Endothelial cell of umbilical vein (primary cell): ENCODE results near the gene FTO. TPM values are rescaled to one million over a fixed set of nuclear protein-coding genes. Genes with fewer than 3 reads are reported as not detected.

Experiments
- BruUV-seq: library from RNA; stranded (reverse); fragments of 400-500 nt; replicated peaks from 2 replicates; lab custom pipeline; 2021; lab: Mats Ljungman, UMichigan
- CTCF ChIA-PET: fragments of 300-600, 350-600 bp; sonication (Branson Sonifier 250); formaldehyde crosslinking; loops from one replicate; lab custom pipeline; 2021; ENCODE audit warnings: antibody characterized with exemption, inconsistent platforms; lab: Charles Lee
- POLR2A ChIA-PET: fragments of 300-600, 350-600 bp; sonication (Branson Sonifier 250); formaldehyde crosslinking; loops from one replicate; lab custom pipeline; 2021; ENCODE audit warnings: antibody characterized with exemption, inconsistent platforms; lab: Charles Lee
- DNase-seq: peaks from one replicate; pipeline ENCODE4 v3.0.0-alpha.2; 2011; ENCODE audit warnings: low read depth, low spot score
- FAIRE-seq: peaks from 2 replicates; lab custom pipeline; 2011; peaks lifted over from hg19 to GRCh38; lab: Jason Lieb, UNC
- H2AFZ ChIP-seq: 2 replicates; pipeline ENCODE4 v1.6.0; 2012; ENCODE audit warnings: low read depth, low read length, control low read depth, inconsistent platforms
- H3K27ac ChIP-seq: 2 replicates; pipeline ENCODE4 v1.5.1; 2011; ENCODE audit warnings: low read depth, mild to moderate bottlenecking, control low read depth, low read length, moderate library complexity; ENCODE audit not compliant: insufficient read depth
- H3K27me3 ChIP-seq, 2 experiments: 2 replicates each; pipeline versions ENCODE4 v1.6.0 to v1.6.1; 2011; ENCODE audit warnings: low read length in 2 of 2, mixed read lengths in 1 of 2; ENCODE audit not compliant: control insufficient read depth in 2 of 2, insufficient read depth in 2 of 2
- H3K36me3 ChIP-seq, 2 experiments: 2 replicates in 1 of 2; 3 replicates in 1 of 2; pipeline ENCODE4 v1.5.1; 2011; ENCODE audit warnings: low read length in 2 of 2, mild to moderate bottlenecking in 1 of 2, moderate library complexity in 1 of 2; ENCODE audit not compliant: control insufficient read depth in 2 of 2, insufficient read depth in 2 of 2; ENCODE audit errors: extremely low read depth in 1 of 2
- H3K4me1 ChIP-seq: 3 replicates; pipeline ENCODE4 v1.5.1; 2011; ENCODE audit warnings: mild to moderate bottlenecking, low read length; ENCODE audit not compliant: control insufficient read depth, insufficient read depth; ENCODE audit errors: extremely low read depth
- H3K4me2 ChIP-seq: 2 replicates; pipeline ENCODE4 v1.6.1; 2011; ENCODE audit warnings: low read length, control low read depth, mixed read lengths; ENCODE audit not compliant: insufficient read depth
- H3K4me3 ChIP-seq, 3 experiments: fragments of 200-600 bp in 1 of 3; sonication (generic), shearing (Covaris generic) in 1 of 3; replicated peaks in 1 of 3; 2 replicates each; pipeline ENCODE4 v1.5.1; 2011 to 2016; ENCODE audit warnings: control low read depth in 3 of 3, low read length in 3 of 3, mild to moderate bottlenecking in 2 of 3, inconsistent platforms in 1 of 3, low read depth in 1 of 3, moderate library complexity in 1 of 3; ENCODE audit not compliant: insufficient read depth in 1 of 3
- H3K79me2 ChIP-seq: 2 replicates; pipeline ENCODE4 v1.6.0; 2012; ENCODE audit warnings: low read length, inconsistent platforms; ENCODE audit not compliant: control insufficient read depth, insufficient read depth
- H3K9ac ChIP-seq: replicated peaks from 2 replicates; pipeline ENCODE3; 2011; ENCODE audit warnings: low read length, control low read depth; ENCODE audit not compliant: insufficient read depth; ENCODE audit errors: extremely low read depth
- H3K9me1 ChIP-seq: replicated peaks from 3 replicates; pipeline ENCODE4 v1.6.0; 2011; ENCODE audit warnings: mild to moderate bottlenecking, low read length; ENCODE audit not compliant: control insufficient read depth, insufficient read depth; ENCODE audit errors: extremely low read depth
- H3K9me3 ChIP-seq: replicated peaks from 2 replicates; pipeline ENCODE4 v1.5.1; 2012; ENCODE audit warnings: low read length, inconsistent platforms; ENCODE audit not compliant: control insufficient read depth, insufficient read depth
- H4K20me1 ChIP-seq: replicated peaks from 2 replicates; pipeline ENCODE3; 2011; ENCODE audit warnings: mild to moderate bottlenecking, low read length; ENCODE audit not compliant: control insufficient read depth, insufficient read depth; ENCODE audit errors: extremely low read depth
- EZH2 ChIP-seq: IDR thresholded peaks from 2 replicates; pipeline ENCODE4 v1.6.1; 2012; ENCODE audit warnings: borderline replicate concordance, low read depth, mild to moderate bottlenecking, moderate library complexity, low read length, inconsistent platforms; ENCODE audit not compliant: severe bottlenecking
- FOS ChIP-seq: IDR thresholded peaks from 2 replicates; pipeline ENCODE4 v1.6.1; 2011; ENCODE audit warnings: mild to moderate bottlenecking, low read length, moderate library complexity, borderline replicate concordance; ENCODE audit not compliant: insufficient read depth
- GATA2 ChIP-seq: IDR thresholded peaks from 2 replicates; pipeline ENCODE4 v1.7.0; 2011; ENCODE audit warnings: low read depth, mild to moderate bottlenecking, moderate library complexity, mixed read lengths, low read length; ENCODE audit not compliant: insufficient read length, insufficient read depth
- JUN ChIP-seq: IDR thresholded peaks from 2 replicates; pipeline ENCODE4 v1.6.1; 2011; ENCODE audit warnings: borderline replicate concordance, low read depth; ENCODE audit not compliant: insufficient read length, insufficient read depth
- MYC ChIP-seq: IDR thresholded peaks from one replicate; pipeline ENCODE4 v1.6.1; 2011; ENCODE audit warnings: mild to moderate bottlenecking, low read depth, low read length
- POLR2A ChIP-seq: IDR thresholded peaks from 2 replicates; pipeline ENCODE4 v1.6.1; 2012; ENCODE audit warnings: low read depth, mild to moderate bottlenecking, control low read depth, low read length
- POLR2AphosphoS5 ChIP-seq: IDR thresholded peaks from 2 replicates; pipeline ENCODE4 v1.6.1; 2012; ENCODE audit warnings: low read depth, mild to moderate bottlenecking, control low read depth, low read length, moderate library complexity; ENCODE audit not compliant: insufficient read depth
- dilution Hi-C: fragments of 300-500 bp; cut with MboI; formaldehyde crosslinking; loops from one replicate; pipeline ENCODE4 v1.15.0; 2019; ENCODE audit warnings: low sequenced_read_pairs; ENCODE audit not compliant: extremely low pct_ligation_motif_present
- intact Hi-C: fragments of 100-400 bp; cut with micrococcal nuclease; formaldehyde crosslinking; loops from one replicate; pipeline ENCODE4 v1.10.0; 2022
- polyA plus RNA-seq, 4 experiments: library from polyadenylated mRNA; depleted of rRNA in 3 of 4; stranded (reverse) in 3 of 4; unstranded in 1 of 4; fragments of >200 nt; gene quantifications; 2 replicates each; pipeline versions ENCODE4 v1.2.1 to v1.2.3, GENCODE V29; 2011 to 2012; ENCODE audit warnings: missing spikeins in 1 of 4
- total RNA-seq: library from RNA; stranded (reverse); gene quantifications from 2 replicates; pipeline ENCODE4 v1.2.3, GENCODE V29; 2021
- TF ChIP-seq, protein P1 (sequence below): IDR thresholded peaks from 2 replicates; pipeline ENCODE4 v1.6.1; 2011; ENCODE audit not compliant: insufficient read depth, insufficient read length
- TF ChIP-seq, protein P2 (sequence below), 2 donors: IDR thresholded peaks; 1 replicate in 1 of 2; 2 replicates in 1 of 2; pipeline ENCODE4 v1.5.1; 2011; ENCODE audit warnings: low read length in 2 of 2, mild to moderate bottlenecking in 2 of 2, moderate library complexity in 2 of 2, control low read depth in 1 of 2, inconsistent platforms in 1 of 2, low read depth in 1 of 2; ENCODE audit not compliant: insufficient read depth in 1 of 2; ENCODE audit errors: extremely low read depth in 1 of 2

Gene FTO
- total and polyA plus RNA-seq, 2 donors (not counting 3 experiments of a cell fraction or from before 2014, with no cell fraction given), result 48.6 to 87.1 TPM

DNA sequence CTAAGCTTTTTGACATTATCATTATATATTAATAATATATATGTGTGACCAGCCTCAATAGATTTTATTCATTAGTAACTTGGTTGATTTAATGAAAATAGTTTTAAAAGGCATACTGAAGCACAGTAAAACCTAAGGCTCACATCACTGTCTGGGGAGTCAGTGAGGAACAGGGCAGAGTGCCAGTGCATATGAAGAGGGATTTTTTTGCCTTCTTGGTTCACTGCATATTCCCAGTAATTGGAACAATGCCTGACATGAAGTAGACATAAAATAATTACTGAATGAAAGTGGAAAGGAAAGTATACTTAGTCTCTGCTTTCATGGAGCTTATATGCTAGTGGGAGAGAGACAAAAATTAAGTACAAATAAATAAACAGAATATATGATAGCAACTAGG is 81.1 kb downstream of the FTO start:
- CTCF ChIA-PET, result interaction anchor here (0.7 to 1.8 kb wide), 6 partner anchors 8 to 1704 kb away, joined by 3 to 6 read pairs (median 5); no protein-coding TSS in a partner anchor
- Histone ChIP-seq H3K27ac (no peak overlapping the region), H3K9me1 (no peaks in the 10 kb centered on the region), H2AFZ (no peak overlapping the region), H3K4me3 (no peak overlapping the region), H3K9me3 (no peaks in the 10 kb centered on the region), H3K4me1 (peaks cover 4% of the 10 kb centered on the region), H3K4me2 (no peak overlapping the region), H3K36me3 (no peaks in the 10 kb centered on the region), H4K20me1 (no peaks in the 10 kb centered on the region), H3K79me2 (peaks cover 14% of the 10 kb centered on the region), H3K9ac (no peak overlapping the region), H3K27me3 (no peaks in the 10 kb centered on the region)
- POLR2A ChIA-PET, result no interaction called here
- BruUV-seq, result no TSS peak
- FAIRE-seq (no peak), DNase-seq (no peak)
- dilution Hi-C loops (no loop called here), intact Hi-C loops (no loop called here)
- TF ChIP-seq EZH2 (no peak), JUN (no peak), MYC (no peak)
- TF ChIP-seq, protein P1, sequence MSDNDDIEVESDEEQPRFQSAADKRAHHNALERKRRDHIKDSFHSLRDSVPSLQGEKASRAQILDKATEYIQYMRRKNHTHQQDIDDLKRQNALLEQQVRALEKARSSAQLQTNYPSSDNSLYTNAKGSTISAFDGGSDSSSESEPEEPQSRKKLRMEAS, result no peak

DNA sequence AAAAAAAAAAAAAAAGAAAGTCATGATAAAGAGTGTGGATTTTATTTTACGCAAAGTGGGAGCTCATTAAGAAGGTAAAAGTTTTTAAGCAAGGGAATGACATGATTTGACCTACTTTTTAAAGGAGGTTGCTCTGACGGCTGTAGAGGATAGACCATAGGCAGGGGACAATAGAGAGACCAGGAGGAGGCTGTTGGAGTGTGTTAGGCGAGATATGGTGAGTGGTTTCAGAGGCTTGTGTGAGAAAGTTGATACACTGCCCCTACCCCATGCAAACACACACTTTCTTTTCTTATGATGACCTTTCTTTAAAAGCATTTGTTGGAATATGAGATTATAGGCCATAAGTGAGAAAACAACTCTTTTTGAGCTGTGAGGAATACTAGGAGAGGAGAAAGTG is 82.0 kb downstream of the FTO start:
- Histone ChIP-seq H3K79me2 (peaks cover 12% of the 10 kb centered on the region), H3K9ac (no peak overlapping the region), H3K9me3 (no peaks in the 10 kb centered on the region), H3K4me1 (peaks cover 4% of the 10 kb centered on the region), H4K20me1 (no peaks in the 10 kb centered on the region), H3K36me3 (no peaks in the 10 kb centered on the region), H3K27ac (no peak overlapping the region), H3K9me1 (no peaks in the 10 kb centered on the region), H2AFZ (no peak overlapping the region), H3K4me2 (no peak overlapping the region), H3K27me3 (no peaks in the 10 kb centered on the region), H3K4me3 (no peak overlapping the region)
- TF ChIP-seq GATA2 (no peak), FOS (no peak), POLR2AphosphoS5 (no peak), JUN (no peak), MYC (no peak), POLR2A (no peak), EZH2 (no peak)
- TF ChIP-seq, protein P2, sequence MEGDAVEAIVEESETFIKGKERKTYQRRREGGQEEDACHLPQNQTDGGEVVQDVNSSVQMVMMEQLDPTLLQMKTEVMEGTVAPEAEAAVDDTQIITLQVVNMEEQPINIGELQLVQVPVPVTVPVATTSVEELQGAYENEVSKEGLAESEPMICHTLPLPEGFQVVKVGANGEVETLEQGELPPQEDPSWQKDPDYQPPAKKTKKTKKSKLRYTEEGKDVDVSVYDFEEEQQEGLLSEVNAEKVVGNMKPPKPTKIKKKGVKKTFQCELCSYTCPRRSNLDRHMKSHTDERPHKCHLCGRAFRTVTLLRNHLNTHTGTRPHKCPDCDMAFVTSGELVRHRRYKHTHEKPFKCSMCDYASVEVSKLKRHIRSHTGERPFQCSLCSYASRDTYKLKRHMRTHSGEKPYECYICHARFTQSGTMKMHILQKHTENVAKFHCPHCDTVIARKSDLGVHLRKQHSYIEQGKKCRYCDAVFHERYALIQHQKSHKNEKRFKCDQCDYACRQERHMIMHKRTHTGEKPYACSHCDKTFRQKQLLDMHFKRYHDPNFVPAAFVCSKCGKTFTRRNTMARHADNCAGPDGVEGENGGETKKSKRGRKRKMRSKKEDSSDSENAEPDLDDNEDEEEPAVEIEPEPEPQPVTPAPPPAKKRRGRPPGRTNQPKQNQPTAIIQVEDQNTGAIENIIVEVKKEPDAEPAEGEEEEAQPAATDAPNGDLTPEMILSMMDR (IDR thresholded peaks at IDR 0.05; ENCODE audit: extremely low read depth in 1 of 2, insufficient read depth in 1 of 2, low read depth in 1 of 2, low read length in 2 of 2), result no peak
- TF ChIP-seq, protein P1, result no peak
- no TSS peak for BruUV-seq
- FAIRE-seq, result no peak
- POLR2A ChIA-PET, result no interaction called here
- no peak for DNase-seq
- intact Hi-C loops (no loop called here), dilution Hi-C loops (no loop called here)
- CTCF ChIA-PET, result interaction anchor here (0.6 to 1.7 kb wide), 5 partner anchors 9 to 1705 kb away, joined by 3 to 6 read pairs (median 3); no protein-coding TSS in a partner anchor
